Nephron progenitor cell (in vitro differentiated cells): ENCODE results near the gene SPATC1L.

ENCODE experiments used
- DNase-seq: peaks from one replicate; pipeline ENCODE4 v3.0.0; 2021
- H3K27ac Mint-ChIP-seq: 2 replicates; pipeline ENCODE4 v1.8.0; 2021; ENCODE audit warnings: mild to moderate bottlenecking, moderate library complexity, mixed read lengths
- H3K27me3 Mint-ChIP-seq: 2 replicates; pipeline ENCODE4 v1.8.0; 2021; ENCODE audit warnings: mild to moderate bottlenecking, low read depth, mixed read lengths; ENCODE audit not compliant: poor library complexity
- H3K36me3 Mint-ChIP-seq: 2 replicates; pipeline ENCODE4 v1.8.0; 2021; ENCODE audit warnings: low read depth, mixed read lengths
- H3K4me1 Mint-ChIP-seq: 2 replicates; pipeline ENCODE4 v1.8.0; 2021; ENCODE audit warnings: mixed read lengths
- H3K4me3 Mint-ChIP-seq: 2 replicates; pipeline ENCODE4 v1.8.0; 2021; ENCODE audit warnings: mild to moderate bottlenecking, moderate library complexity, mixed read lengths
- H3K9me3 Mint-ChIP-seq: 2 replicates; pipeline ENCODE4 v1.8.0; 2021; ENCODE audit warnings: mild to moderate bottlenecking, moderate library complexity, mixed read lengths
- CTCF ChIP-seq: fragments of 200-600 bp; sonication (generic); IDR thresholded peaks from 2 replicates; pipeline ENCODE4 v1.5.0; 2021; ENCODE audit warnings: antibody characterized with exemption

Gene SPATC1L

DNA sequence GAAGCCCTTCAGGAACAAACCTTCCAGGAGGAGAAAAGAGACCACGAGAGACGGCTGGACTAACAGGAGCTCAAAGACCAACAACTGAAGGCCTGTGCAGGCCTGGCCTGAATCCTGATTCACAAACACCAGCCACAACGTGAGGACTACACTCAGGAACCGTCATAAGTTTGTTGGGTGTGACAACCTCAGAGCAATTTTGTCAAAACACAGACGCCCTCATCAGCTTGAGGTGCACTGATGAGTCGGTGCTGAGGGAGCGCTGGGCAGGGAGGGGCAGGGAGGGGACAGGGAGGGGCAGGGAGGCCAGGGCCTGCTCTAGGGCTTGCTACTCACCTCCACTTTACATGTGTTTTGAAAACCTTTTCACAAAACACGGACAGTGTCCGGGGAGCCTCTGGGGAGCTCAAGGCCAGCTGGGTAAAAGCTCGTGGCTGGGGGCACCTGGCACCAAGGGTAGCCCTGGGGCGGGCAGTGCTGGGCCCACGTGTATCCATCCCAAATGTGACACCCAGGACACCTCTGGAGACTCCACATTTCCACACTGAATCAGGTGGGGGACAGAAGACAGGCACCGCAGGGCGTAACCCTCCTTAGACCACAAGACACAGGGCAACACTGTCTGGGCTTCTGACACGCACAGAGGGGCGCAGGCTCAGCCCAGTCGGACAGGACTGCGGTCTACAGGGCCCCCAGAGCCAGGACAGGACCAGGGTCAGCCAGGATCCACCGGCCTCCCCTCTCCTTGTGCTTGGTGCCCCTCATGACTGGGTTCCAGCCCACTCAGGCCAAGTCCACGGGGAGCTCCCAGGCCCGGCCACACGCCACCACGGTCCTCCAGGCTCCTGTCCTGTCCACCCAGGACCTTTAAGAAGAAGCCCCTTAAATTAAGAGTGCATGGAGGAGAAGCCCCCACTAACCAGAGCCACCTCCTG lies 27.8 kb upstream of the SPATC1L start:
- Mint-ChIP-seq H3K27ac (peak overlapping the region; percentile 96), H3K9me3 (no peaks in the 10 kb centered on the region), H3K4me1 (no peaks in the 10 kb centered on the region), H3K27me3 (peaks cover 3% of the 10 kb centered on the region), H3K36me3 (peaks cover 15% of the 10 kb centered on the region), H3K4me3 (no peak overlapping the region)
- TF ChIP-seq CTCF = no peak
- DNase-seq = no peak

- peak overlapping the region; percentile 96 for H3K27ac Mint-ChIP-seq
- H3K27me3 Mint-ChIP-seq = peaks cover 3% of the 10 kb centered on the region
- H3K36me3 Mint-ChIP-seq = peaks cover 15% of the 10 kb centered on the region
- no peak overlapping the region for H3K4me3 Mint-ChIP-seq
- no peaks in the 10 kb centered on the region for H3K4me1 Mint-ChIP-seq
- no peak for TF ChIP-seq CTCF
- H3K9me3 Mint-ChIP-seq = no peaks in the 10 kb centered on the region
- no peak for DNase-seq
These were observed 27.1 kb upstream of the SPATC1L start for GRCh38 chr21:46211376-46211775.

GRCh38 chr21:46210378-46211136 lies 26.3 kb upstream of the SPATC1L start:
- peaks cover 6% of the 10 kb centered on the region for H3K4me1 Mint-ChIP-seq
- DNase-seq = no peak
- H3K27me3 Mint-ChIP-seq = peaks cover 3% of the 10 kb centered on the region
- TF ChIP-seq CTCF = no peak
- H3K4me3 Mint-ChIP-seq = no peak overlapping the region
- H3K9me3 Mint-ChIP-seq = no peaks in the 10 kb centered on the region
- peak overlapping the region; percentile 96 for H3K27ac Mint-ChIP-seq
- peaks cover 15% of the 10 kb centered on the region for H3K36me3 Mint-ChIP-seq

DNA sequence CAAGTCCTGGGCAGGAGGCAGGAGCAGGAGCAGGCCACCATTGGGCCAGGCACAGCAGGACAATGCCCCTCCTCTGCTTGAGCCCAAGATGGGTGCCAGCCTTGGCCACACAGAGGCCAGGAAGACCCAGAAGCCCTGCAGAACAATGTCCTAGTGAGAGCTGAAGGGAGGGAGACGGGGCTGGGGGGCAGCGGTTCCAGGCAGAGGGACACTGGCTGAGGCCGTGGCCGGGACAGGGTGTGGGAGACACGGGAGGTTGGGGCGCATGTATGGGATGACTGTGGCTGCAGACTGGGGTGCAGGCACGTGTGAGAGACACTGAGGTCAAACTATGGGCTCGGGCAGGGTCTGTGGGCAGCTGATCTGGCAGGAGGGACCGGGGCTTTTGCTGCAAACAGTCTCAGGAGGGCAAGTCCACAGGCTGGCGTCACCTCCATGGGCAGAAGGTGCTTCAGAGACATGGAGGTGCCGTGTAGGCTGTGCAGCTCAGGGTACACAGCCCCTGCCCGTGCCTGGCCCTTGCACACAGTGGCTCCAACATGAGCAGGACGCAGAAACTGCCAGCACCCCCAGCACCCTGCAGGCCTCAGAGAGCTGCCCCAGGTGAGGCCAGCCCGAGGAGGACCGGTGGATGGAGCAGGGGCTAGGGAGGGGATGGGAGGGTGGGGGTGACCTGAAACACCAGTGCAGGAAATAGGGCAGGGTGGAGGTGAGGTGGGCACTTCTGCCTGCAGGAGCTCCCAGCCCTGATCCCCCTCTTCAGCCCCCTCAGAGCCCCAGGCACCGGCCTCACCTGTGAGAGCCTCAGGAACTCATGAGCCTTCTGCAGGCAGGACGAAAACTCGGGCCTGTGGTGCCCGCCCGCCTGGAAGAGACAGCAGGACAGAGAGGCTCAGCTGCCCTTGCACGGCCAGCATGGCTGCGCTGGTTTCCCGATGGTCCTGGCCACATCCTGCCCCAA lies 24.8 kb upstream of the SPATC1L start:
- peaks cover 13% of the 10 kb centered on the region for H3K4me1 Mint-ChIP-seq
- no peak overlapping the region for H3K4me3 Mint-ChIP-seq
- no peak for TF ChIP-seq CTCF
- no peak overlapping the region for H3K27ac Mint-ChIP-seq
- no peaks in the 10 kb centered on the region for H3K9me3 Mint-ChIP-seq
- H3K27me3 Mint-ChIP-seq = peaks cover 3% of the 10 kb centered on the region
- H3K36me3 Mint-ChIP-seq = peaks cover 29% of the 10 kb centered on the region
- no peak for DNase-seq

GRCh38 chr21:46207920-46208591 lies 23.8 kb upstream of the SPATC1L start:
- Mint-ChIP-seq H3K27me3 (peaks cover 3% of the 10 kb centered on the region), H3K36me3 (peaks cover 38% of the 10 kb centered on the region), H3K4me1 (peaks cover 13% of the 10 kb centered on the region), H3K4me3 (no peak overlapping the region), H3K9me3 (no peaks in the 10 kb centered on the region), H3K27ac (peak overlapping the region; percentile 42)
- TF ChIP-seq CTCF = no peak
- DNase-seq = no peak
